Activated naive CD8-positive, alpha-beta T cell treated with anti-CD3 and anti-CD28 coated beads, Interleukin-2, amount 50 U/mL, for 16 hours (primary cell): ENCODE results near the gene POLR3C.

ENCODE experiments used
- DNase-seq: peaks from one replicate; pipeline ENCODE4 v3.0.0-alpha.2; 2020; ENCODE audit warnings: low read depth, low spot score

POLR3C gene

GRCh38 chr1:145871994-145872924 is 48.3 kb downstream of the POLR3C start:
- DNase-seq: no peak

- DNase-seq: no peak
These were observed 50.6 kb downstream of the POLR3C start for GRCh38 chr1:145874646-145875045.

DNA sequence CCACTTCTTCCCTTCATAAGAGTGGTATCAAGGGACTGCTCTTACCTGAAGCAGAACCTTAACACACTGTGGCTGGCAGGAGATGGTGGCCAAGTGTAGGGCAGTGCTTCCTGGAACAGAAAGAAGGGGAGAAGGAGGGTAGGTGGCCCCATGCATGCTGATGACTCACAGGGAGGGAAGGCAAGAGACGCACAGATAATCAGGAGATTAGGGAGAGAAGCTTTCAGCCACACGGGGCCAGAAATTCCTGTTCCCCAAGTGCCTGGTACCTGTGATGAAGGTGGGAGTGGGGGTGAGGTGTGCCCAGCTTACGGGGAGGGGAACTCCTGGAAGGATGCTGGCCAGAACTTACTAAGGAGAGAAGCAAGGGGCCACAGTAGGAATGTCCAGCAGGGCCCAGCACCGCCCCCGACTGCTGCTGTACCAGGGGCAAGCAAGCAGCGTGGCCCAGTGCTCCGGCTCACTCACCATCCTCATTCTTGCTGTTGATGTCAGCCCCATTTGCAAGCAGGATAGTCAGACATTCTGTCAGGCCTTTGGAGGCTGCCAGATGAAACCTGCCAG is 54.0 kb downstream of the POLR3C start:
- no peak for DNase-seq

GRCh38 chr1:145878724-145879123 is 54.7 kb downstream of the POLR3C start:
- no peak for DNase-seq

- no peak for DNase-seq
These were observed 55.8 kb downstream of the POLR3C start for GRCh38 chr1:145879775-145880174.

- DNase-seq: no peak
These were observed 60.7 kb downstream of the POLR3C start for GRCh38 chr1:145884675-145885074.

DNA sequence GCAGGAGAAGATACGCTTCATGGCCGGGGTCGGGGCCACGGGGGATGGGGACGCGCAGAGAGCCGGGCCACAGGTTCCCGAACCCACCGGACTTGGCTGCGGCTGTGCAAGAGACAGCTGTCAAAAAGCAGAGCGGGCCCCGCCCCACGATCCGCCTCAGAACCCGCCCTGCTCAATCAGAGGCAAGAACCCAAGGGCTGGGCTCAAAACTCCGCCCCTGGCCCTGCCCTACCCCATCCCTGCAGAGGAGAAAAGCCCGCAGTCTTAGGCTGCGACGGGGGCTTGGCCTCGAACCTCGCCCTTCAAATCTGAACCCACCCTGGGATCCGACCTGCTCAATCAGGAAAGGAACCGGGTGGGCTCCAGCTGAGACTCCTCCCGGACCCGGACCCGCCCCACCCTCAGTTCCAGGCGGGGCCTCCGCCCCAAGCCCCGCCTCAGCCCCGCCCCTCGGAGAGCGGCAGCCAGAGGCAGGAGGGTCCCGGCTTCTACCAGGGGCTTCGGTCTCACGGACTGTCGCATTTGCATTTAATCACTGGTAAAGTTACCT is 61.8 kb downstream of the POLR3C start, which contains the start of gene ANKRD35:
TSS of gene ANKRD35 (minus strand) at position 129 of the 550 bp plus-strand sequence. CDS start at position 21, 108 bp downstream.
- peak; percentile 91 for DNase-seq

- no peak for DNase-seq
These were observed 62.4 kb downstream of the POLR3C start for GRCh38 chr1:145886390-145886789.

DNA sequence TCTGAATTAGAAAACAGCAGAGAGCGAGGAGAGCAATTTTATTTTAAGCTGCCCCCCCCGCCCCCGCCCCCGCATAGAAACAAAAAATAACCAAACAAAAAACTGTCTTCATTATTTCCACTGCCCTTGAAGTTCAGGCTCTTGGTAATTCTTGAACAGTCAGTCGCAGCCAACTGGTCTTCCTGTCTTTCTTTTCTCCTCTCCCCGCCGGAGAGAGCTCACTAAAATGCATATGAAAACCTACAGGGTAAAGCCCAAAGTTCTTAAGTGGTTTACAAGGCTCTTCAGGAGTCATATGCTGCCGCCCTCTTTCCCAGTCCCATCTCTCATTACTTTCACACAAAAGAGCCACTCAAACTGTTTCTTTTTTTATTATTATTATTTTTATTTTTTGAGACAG is 62.8 kb downstream of the POLR3C start:
- no peak for DNase-seq

- DNase-seq: no peak
These were observed 63.6 kb downstream of the POLR3C start for GRCh38 chr1:145887631-145888030.

GRCh38 chr1:145889722-145890121 is 65.7 kb downstream of the POLR3C start:
- no peak for DNase-seq

- DNase-seq: no peak
These were observed 67.1 kb downstream of the POLR3C start for GRCh38 chr1:145891143-145891542.

GRCh38 chr1:145891587-145892485 is 67.8 kb downstream of the POLR3C start:
- peak; percentile 4 for DNase-seq

DNA sequence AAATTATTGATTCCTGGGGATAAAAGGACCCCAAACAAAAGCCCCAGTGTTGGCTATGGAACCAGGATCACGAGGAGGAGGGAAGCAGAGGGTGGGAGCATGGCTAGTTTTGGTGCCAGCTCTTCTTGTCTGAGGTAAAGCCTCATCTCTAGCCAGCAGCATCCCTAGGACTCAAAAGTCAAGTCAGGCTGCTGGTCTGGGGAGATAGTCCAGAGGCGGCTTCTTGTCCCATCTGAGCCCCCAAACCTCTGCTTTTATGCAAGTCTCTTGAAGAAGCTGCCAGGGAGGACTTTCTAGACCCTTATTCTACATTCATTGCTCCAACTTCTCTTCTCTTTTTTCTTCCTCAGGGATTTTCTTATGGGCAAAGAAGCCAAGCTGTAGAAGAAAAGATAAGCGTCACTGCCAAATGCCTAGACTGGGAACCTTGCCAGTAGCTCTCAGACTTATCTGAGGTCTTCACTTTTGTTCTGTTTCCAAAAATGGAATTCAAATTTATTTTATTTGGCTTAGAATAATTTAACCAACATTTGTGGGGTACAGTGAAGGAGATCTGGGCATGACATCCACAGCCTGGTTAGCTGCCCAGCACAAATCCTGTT is 68.6 kb downstream of the POLR3C start:
- DNase-seq: no peak

DNA sequence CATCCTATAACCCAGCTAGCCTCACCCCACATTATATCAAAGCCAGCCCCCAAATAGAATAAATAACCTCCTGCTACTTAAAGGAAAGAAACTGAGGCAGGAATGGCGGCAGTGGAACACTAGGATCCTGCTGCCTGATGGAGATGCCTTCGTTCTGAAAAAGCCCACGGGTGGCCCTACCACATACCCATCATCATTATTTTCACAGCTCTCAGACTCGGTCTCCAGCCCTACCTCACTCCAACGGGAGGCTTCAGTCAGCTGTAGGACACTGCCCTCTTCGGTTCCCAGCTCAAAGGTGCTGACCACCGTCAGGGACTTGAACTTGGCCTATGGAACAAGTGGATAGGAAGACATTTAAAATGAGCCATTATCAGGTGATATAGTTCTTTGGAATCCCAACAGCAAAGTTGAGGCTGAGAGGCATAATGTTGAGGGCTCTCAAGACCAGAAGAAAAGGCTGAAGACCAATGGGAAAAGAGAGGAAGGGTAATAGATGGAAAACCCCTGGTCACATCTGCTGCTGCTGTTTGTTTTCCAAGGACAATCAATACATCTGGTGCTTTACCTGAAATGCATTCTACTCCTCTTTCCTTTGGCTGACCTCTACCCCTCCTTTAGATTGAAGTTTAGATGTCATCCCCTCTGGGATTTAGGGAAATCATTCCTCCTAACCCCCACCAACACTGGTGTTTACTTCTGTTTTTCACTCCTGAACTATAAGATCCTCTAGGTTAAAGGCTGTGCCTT is 69.5 kb downstream of the POLR3C start:
- DNase-seq: no peak
